GM12878 (cell line): ENCODE results near the gene TSHZ1. TPM values are rescaled to one million over a fixed set of nuclear protein-coding genes. Genes with fewer than 3 reads are reported as not detected.
A peak's percentile ranks its signal among the peaks of the same experiment; 100 is the strongest.

ENCODE experiments used
- ATAC-seq: fragments of 200-7000 bp; cut with Tn5 transposase; 3 replicates; pipeline ENCODE4 v1.9.1; 2020; ENCODE audit warnings: mild to moderate bottlenecking, moderate library complexity
- BruUV-seq: library from RNA; stranded (reverse); fragments of 400-500 nt; replicated peaks from 2 replicates; lab custom pipeline; 2021; lab: Mats Ljungman, UMichigan
- CTCF ChIA-PET: fragments of 300-600 bp; sonication (Branson Sonifier 250); formaldehyde crosslinking; extraction: SDS; loops from one replicate; lab custom pipeline; 2021; ENCODE audit warnings: inconsistent platforms; lab: Yijun Ruan, JAX
- POLR2A ChIA-PET: fragments of 350-600 bp; formaldehyde crosslinking; extraction: SDS; loops from one replicate; lab custom pipeline; 2021; ENCODE audit warnings: inconsistent platforms; lab: Charles Lee
- RAD21 ChIA-PET: fragments of 300-600 bp; sonication (Branson Sonifier 250); formaldehyde crosslinking; loops from one replicate; lab custom pipeline; 2023; ENCODE audit warnings: antibody characterized with exemption; ENCODE audit not compliant: unreplicated experiment; lab: Charles Lee
- SMC1A ChIA-PET: fragments of 300-600 bp; sonication (Branson Sonifier 250); formaldehyde crosslinking; loops from one replicate; lab custom pipeline; 2023; ENCODE audit not compliant: unreplicated experiment, uncharacterized antibody; lab: Charles Lee
- DNase-seq: peaks from one replicate; pipeline ENCODE4 v3.0.0-alpha.2; 2011; ENCODE audit warnings: low read depth, low spot score
- FAIRE-seq: peaks from 3 replicates; lab custom pipeline; 2011; peaks lifted over from hg19 to GRCh38; lab: Jason Lieb, UNC
- H2AFZ ChIP-seq: 2 replicates; pipeline ENCODE4 v1.6.0; 2011; ENCODE audit warnings: low read depth, low read length, control low read depth; ENCODE audit not compliant: control insufficient read depth
- H3K27ac ChIP-seq: 2 replicates; pipeline ENCODE4 v1.5.1; 2011; ENCODE audit warnings: control low read depth; ENCODE audit not compliant: control insufficient read depth, insufficient read depth
- H3K27me3 ChIP-seq, 2 experiments: replicated peaks in 1 of 2; 2 replicates each; pipeline versions ENCODE4 v1.6.0 to v1.6.1; 2011; ENCODE audit warnings: low read length in 1 of 2; ENCODE audit not compliant: control insufficient read depth in 2 of 2, insufficient read depth in 2 of 2
- H3K36me3 ChIP-seq, 2 experiments: 2 replicates each; pipeline ENCODE4 v1.5.1; 2011; ENCODE audit warnings: low read length in 1 of 2; ENCODE audit not compliant: control insufficient read depth in 2 of 2, insufficient read depth in 2 of 2
- H3K4me1 ChIP-seq: 2 replicates; pipeline ENCODE4 v1.6.1; 2011; ENCODE audit warnings: mild to moderate bottlenecking, low read length, moderate library complexity, mixed read lengths; ENCODE audit not compliant: control insufficient read depth, insufficient read depth
- H3K4me2 ChIP-seq: 2 replicates; pipeline ENCODE4 v1.6.0; 2011; ENCODE audit warnings: control low read depth; ENCODE audit not compliant: control insufficient read depth, insufficient read depth
- H3K4me3 ChIP-seq: fragments of 200-600 bp; sonication (generic); 2 replicates; pipeline ENCODE4 v1.5.1; 2016
- H3K79me2 ChIP-seq: 2 replicates; pipeline ENCODE4 v1.6.0; 2011; ENCODE audit warnings: low read length; ENCODE audit not compliant: control insufficient read depth, insufficient read depth
- H3K9ac ChIP-seq: 2 replicates; pipeline ENCODE4 v1.8.0; 2011; ENCODE audit warnings: low read length, control low read depth, mixed read lengths; ENCODE audit not compliant: control insufficient read depth, insufficient read depth
- H3K9me3 ChIP-seq: replicated peaks from 3 replicates; pipeline ENCODE4 v1.5.1; 2011; ENCODE audit warnings: mild to moderate bottlenecking, low read length; ENCODE audit not compliant: control insufficient read depth, insufficient read depth
- H4K20me1 ChIP-seq: 2 replicates; pipeline ENCODE4 v1.6.0; 2011; ENCODE audit not compliant: control insufficient read depth, insufficient read depth
- BACH1 ChIP-seq: fragments of 450-650 bp; IDR thresholded peaks from 2 replicates; pipeline ENCODE4 v1.6.1; 2017; ENCODE audit warnings: mild to moderate bottlenecking, borderline replicate concordance
- EED ChIP-seq: sonication (generic); IDR thresholded peaks from 2 replicates; pipeline ENCODE4 v1.6.1; 2016; ENCODE audit warnings: antibody characterized with exemption, low read depth
- JUND ChIP-seq: IDR thresholded peaks from 2 replicates; pipeline ENCODE4 v1.6.1; 2012; ENCODE audit warnings: low read depth, mild to moderate bottlenecking, low read length, improper control_type of control experiment, moderate library complexity
- PAX8 ChIP-seq: fragments of 450-650 bp; IDR thresholded peaks from 2 replicates; pipeline ENCODE4 v1.6.1; 2017; ENCODE audit warnings: mild to moderate bottlenecking, moderate library complexity
- POU2F2 ChIP-seq: IDR thresholded peaks from 3 replicates; pipeline ENCODE4 v1.6.1; 2011; ENCODE audit warnings: low read depth, mild to moderate bottlenecking, low read length, borderline replicate concordance
- SMC3 ChIP-seq: IDR thresholded peaks from 2 replicates; pipeline ENCODE4 v1.6.1; 2011; ENCODE audit warnings: low read length, improper control_type of control experiment, borderline replicate concordance
- TCF3 ChIP-seq: IDR thresholded peaks from 2 replicates; pipeline ENCODE4 v1.6.1; 2012; ENCODE audit warnings: low read depth, mild to moderate bottlenecking, low read length, borderline replicate concordance; ENCODE audit not compliant: insufficient read depth
- WGBS: methylation state at CpG from one replicate; pipeline ENCODE4 v1.1.6; 2016; ENCODE audit warnings: low lambda C conversion rate; ENCODE audit not compliant: insufficient replicate concordance, insufficient coverage; ENCODE audit errors: missing lambda C conversion rate; 5-methylcytosine and 5-hydroxymethylcytosine counted together
- in situ Hi-C: fragments of 300-500 bp; cut with MboI; formaldehyde crosslinking; loops from 9 replicates; pipeline ENCODE4 v1.14.3; 2018; ENCODE audit warnings: mixed read lengths
- intact Hi-C: fragments of 100-400 bp; cut with micrococcal nuclease; formaldehyde crosslinking; loops from one replicate; pipeline ENCODE4 v1.14.2; 2022; ENCODE audit not compliant: unreplicated experiment
- polyA plus RNA-seq, 11 experiments: library from polyadenylated mRNA; depleted of rRNA in 4 of 11; unstranded in 6 of 11; stranded (reverse) in 5 of 11; fragments of >200 nt; fragmentation: Nextera tagmentation in 4 of 11; fragmentation: Illumina TruSeq in 1 of 11; extraction: Ambion mirVana in 4 of 11; extraction: Trizol in 1 of 11; gene quantifications; 1 replicate in 1 of 11; 2 replicates in 10 of 11; pipeline versions ENCODE4 v1.2.1 to v1.2.3, GENCODE V29; 2011 to 2016; ENCODE audit warnings: inconsistent platforms in 2 of 11, missing spikeins in 2 of 11, low read depth in 1 of 11
- total RNA-seq, 4 experiments: library from RNA; depleted of rRNA in 3 of 4; stranded (reverse); fragments of >200 nt in 3 of 4; fragmentation: Illumina TruSeq in 1 of 4; extraction: Trizol in 1 of 4; gene quantifications; 2 replicates each; pipeline versions ENCODE4 v1.2.1 to v1.2.3, GENCODE V29; 2013 to 2021
- TF ChIP-seq, protein P1 (sequence below): fragments of 150-350 bp; IDR thresholded peaks from 2 replicates; pipeline ENCODE4 v1.6.1; 2016; ENCODE audit warnings: low read depth, low read length
- TF ChIP-seq, protein P2 (sequence below): IDR thresholded peaks from 2 replicates; pipeline ENCODE4 v1.6.1; 2011; ENCODE audit warnings: borderline replicate concordance, low read depth, mild to moderate bottlenecking, moderate library complexity, low read length; ENCODE audit not compliant: insufficient read depth, poor library complexity, severe bottlenecking
- TF ChIP-seq, protein P3 (sequence below): fragments of 450-650 bp; IDR thresholded peaks from 2 replicates; pipeline ENCODE4 v1.6.1; 2017; ENCODE audit warnings: mild to moderate bottlenecking, moderate library complexity
- TF ChIP-seq, protein P4 (sequence below): fragments of 450-650 bp; IDR thresholded peaks from 2 replicates; pipeline ENCODE4 v1.6.1; 2017; ENCODE audit warnings: mild to moderate bottlenecking

TSHZ1 gene
- total and polyA plus RNA-seq, 10 of the 15 experiments (the other 5 are each of a cell fraction or from before 2014, with no cell fraction given), result 2.2 to 15.2 (median 5.1) TPM

DNA sequence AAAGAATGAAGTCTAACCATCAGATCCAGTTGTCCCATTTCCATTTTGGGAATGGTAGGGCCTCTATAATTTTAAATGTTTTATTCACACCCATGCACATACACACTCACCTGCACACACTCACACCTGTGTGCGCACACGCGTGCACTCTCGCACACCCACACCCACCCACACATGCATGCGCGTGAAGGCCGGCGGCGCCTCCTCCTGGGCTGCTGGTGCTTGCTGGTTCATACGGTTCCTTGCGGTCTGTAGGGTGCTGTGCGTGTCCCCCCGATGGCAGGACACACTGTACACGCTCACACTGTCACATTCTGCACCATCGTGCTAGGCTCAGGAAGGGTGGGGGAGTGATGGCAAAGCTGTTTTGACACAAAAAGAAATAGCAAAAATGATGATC, 63.2 kb downstream of the TSHZ1 start:
- H2AFZ ChIP-seq, result no peak overlapping the region
- no peak for DNase-seq
- in situ Hi-C loops, result no loop called here
- no peaks in the 10 kb centered on the region for H3K79me2 ChIP-seq
- CTCF ChIA-PET, result no interaction called here
- no peak overlapping the region for H3K9ac ChIP-seq
- H3K27me3 ChIP-seq, result no peaks in the 10 kb centered on the region
- H3K4me2 ChIP-seq, result no peak overlapping the region
- 95% methylated on average over 15 of the region's 15 CpGs for WGBS
- no peak overlapping the region for H3K4me3 ChIP-seq
- H3K9me3 ChIP-seq, result no peaks in the 10 kb centered on the region
- RAD21 ChIA-PET, result no interaction called here
- H4K20me1 ChIP-seq, result no peaks in the 10 kb centered on the region
- H3K36me3 ChIP-seq, result no peaks in the 10 kb centered on the region
- ATAC-seq, result no peak
- BruUV-seq, result no TSS peak
- H3K27ac ChIP-seq, result no peak overlapping the region
- FAIRE-seq, result no peak
- intact Hi-C loops, result no loop called here
- POLR2A ChIA-PET, result no interaction called here
- no peaks in the 10 kb centered on the region for H3K4me1 ChIP-seq
- SMC1A ChIA-PET, result no interaction called here
- TF ChIP-seq BACH1 (no peak), SMC3 (no peak), TCF3 (0 out of 2 replicates have a peak, but pooled peaks have one; percentile 50), PAX8 (no peak), JUND (no peak), EED (no peak), POU2F2 (no peak)
- TF ChIP-seq, protein P1, sequence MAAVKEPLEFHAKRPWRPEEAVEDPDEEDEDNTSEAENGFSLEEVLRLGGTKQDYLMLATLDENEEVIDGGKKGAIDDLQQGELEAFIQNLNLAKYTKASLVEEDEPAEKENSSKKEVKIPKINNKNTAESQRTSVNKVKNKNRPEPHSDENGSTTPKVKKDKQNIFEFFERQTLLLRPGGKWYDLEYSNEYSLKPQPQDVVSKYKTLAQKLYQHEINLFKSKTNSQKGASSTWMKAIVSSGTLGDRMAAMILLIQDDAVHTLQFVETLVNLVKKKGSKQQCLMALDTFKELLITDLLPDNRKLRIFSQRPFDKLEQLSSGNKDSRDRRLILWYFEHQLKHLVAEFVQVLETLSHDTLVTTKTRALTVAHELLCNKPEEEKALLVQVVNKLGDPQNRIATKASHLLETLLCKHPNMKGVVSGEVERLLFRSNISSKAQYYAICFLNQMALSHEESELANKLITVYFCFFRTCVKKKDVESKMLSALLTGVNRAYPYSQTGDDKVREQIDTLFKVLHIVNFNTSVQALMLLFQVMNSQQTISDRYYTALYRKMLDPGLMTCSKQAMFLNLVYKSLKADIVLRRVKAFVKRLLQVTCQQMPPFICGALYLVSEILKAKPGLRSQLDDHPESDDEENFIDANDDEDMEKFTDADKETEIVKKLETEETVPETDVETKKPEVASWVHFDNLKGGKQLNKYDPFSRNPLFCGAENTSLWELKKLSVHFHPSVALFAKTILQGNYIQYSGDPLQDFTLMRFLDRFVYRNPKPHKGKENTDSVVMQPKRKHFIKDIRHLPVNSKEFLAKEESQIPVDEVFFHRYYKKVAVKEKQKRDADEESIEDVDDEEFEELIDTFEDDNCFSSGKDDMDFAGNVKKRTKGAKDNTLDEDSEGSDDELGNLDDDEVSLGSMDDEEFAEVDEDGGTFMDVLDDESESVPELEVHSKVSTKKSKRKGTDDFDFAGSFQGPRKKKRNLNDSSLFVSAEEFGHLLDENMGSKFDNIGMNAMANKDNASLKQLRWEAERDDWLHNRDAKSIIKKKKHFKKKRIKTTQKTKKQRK, result no peak
- TF ChIP-seq, protein P2, sequence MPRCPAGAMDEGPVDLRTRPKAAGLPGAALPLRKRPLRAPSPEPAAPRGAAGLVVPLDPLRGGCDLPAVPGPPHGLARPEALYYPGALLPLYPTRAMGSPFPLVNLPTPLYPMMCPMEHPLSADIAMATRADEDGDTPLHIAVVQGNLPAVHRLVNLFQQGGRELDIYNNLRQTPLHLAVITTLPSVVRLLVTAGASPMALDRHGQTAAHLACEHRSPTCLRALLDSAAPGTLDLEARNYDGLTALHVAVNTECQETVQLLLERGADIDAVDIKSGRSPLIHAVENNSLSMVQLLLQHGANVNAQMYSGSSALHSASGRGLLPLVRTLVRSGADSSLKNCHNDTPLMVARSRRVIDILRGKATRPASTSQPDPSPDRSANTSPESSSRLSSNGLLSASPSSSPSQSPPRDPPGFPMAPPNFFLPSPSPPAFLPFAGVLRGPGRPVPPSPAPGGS, result peak; percentile 42
- TF ChIP-seq, protein P3, sequence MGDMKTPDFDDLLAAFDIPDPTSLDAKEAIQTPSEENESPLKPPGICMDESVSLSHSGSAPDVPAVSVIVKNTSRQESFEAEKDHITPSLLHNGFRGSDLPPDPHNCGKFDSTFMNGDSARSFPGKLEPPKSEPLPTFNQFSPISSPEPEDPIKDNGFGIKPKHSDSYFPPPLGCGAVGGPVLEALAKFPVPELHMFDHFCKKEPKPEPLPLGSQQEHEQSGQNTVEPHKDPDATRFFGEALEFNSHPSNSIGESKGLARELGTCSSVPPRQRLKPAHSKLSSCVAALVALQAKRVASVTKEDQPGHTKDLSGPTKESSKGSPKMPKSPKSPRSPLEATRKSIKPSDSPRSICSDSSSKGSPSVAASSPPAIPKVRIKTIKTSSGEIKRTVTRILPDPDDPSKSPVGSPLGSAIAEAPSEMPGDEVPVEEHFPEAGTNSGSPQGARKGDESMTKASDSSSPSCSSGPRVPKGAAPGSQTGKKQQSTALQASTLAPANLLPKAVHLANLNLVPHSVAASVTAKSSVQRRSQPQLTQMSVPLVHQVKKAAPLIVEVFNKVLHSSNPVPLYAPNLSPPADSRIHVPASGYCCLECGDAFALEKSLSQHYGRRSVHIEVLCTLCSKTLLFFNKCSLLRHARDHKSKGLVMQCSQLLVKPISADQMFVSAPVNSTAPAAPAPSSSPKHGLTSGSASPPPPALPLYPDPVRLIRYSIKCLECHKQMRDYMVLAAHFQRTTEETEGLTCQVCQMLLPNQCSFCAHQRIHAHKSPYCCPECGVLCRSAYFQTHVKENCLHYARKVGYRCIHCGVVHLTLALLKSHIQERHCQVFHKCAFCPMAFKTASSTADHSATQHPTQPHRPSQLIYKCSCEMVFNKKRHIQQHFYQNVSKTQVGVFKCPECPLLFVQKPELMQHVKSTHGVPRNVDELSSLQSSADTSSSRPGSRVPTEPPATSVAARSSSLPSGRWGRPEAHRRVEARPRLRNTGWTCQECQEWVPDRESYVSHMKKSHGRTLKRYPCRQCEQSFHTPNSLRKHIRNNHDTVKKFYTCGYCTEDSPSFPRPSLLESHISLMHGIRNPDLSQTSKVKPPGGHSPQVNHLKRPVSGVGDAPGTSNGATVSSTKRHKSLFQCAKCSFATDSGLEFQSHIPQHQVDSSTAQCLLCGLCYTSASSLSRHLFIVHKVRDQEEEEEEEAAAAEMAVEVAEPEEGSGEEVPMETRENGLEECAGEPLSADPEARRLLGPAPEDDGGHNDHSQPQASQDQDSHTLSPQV, result no peak
- TF ChIP-seq, protein P4, sequence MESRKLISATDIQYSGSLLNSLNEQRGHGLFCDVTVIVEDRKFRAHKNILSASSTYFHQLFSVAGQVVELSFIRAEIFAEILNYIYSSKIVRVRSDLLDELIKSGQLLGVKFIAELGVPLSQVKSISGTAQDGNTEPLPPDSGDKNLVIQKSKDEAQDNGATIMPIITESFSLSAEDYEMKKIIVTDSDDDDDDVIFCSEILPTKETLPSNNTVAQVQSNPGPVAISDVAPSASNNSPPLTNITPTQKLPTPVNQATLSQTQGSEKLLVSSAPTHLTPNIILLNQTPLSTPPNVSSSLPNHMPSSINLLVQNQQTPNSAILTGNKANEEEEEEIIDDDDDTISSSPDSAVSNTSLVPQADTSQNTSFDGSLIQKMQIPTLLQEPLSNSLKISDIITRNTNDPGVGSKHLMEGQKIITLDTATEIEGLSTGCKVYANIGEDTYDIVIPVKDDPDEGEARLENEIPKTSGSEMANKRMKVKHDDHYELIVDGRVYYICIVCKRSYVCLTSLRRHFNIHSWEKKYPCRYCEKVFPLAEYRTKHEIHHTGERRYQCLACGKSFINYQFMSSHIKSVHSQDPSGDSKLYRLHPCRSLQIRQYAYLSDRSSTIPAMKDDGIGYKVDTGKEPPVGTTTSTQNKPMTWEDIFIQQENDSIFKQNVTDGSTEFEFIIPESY, result peak; percentile 73; the same call in 1 of the 2 replicates
